DMS 273 treated with DMSO at 0.1 percent for 48 hours (cell line): ENCODE data around the gene TF.

ENCODE experiments used
- DNase-seq: peaks from one replicate; lab custom pipeline; 2025; lab: John Stamatoyannopoulos, UW

The TF gene

GRCh38 chr3:133747373-133747772, 1.2 kb downstream of the TF start:
- DNase-seq = no peak

GRCh38 chr3:133747907-133748639, 1.9 kb downstream of the TF start:
- no peak for DNase-seq

GRCh38 chr3:133749427-133750258, 3.5 kb downstream of the TF start:
- no peak for DNase-seq

- peak; percentile 23 for DNase-seq
Observed at GRCh38 chr3:133750259-133750656, 4.1 kb downstream of the TF start.

GRCh38 chr3:133753107-133753778, 7.0 kb downstream of the TF start:
- DNase-seq = no peak

- DNase-seq = no peak
Observed at GRCh38 chr3:133753779-133754164, 7.6 kb downstream of the TF start.

- no peak for DNase-seq
Observed at GRCh38 chr3:133754455-133754854, 8.3 kb downstream of the TF start.

- no peak for DNase-seq
Observed at GRCh38 chr3:133754973-133755828, 9.0 kb downstream of the TF start.

- DNase-seq = no peak
Observed at GRCh38 chr3:133756716-133757694, 10.8 kb downstream of the TF start.

- no peak for DNase-seq
Observed at GRCh38 chr3:133757701-133758567, 11.7 kb downstream of the TF start.

- DNase-seq = no peak
Observed at GRCh38 chr3:133758568-133758928, 12.4 kb downstream of the TF start.

- no peak for DNase-seq
Observed at GRCh38 chr3:133758964-133759739, 13.0 kb downstream of the TF start.

GRCh38 chr3:133759740-133760305, 13.6 kb downstream of the TF start:
- no peak for DNase-seq

- no peak for DNase-seq
Observed at GRCh38 chr3:133760916-133761315, 14.7 kb downstream of the TF start.

- DNase-seq = no peak
Observed at GRCh38 chr3:133761605-133762484, 15.7 kb downstream of the TF start.

- no peak for DNase-seq
Observed at GRCh38 chr3:133762539-133762938, 16.3 kb downstream of the TF start.

GRCh38 chr3:133763797-133764683, 17.8 kb downstream of the TF start:
- DNase-seq = no peak
